Fibroblast of skin of right biceps (primary cell): ENCODE measurements around the gene CHSY1.

ENCODE experiments used
- DNase-seq: peaks from one replicate; pipeline ENCODE4 v3.0.0-alpha.2; 2013

The CHSY1 gene

DNA sequence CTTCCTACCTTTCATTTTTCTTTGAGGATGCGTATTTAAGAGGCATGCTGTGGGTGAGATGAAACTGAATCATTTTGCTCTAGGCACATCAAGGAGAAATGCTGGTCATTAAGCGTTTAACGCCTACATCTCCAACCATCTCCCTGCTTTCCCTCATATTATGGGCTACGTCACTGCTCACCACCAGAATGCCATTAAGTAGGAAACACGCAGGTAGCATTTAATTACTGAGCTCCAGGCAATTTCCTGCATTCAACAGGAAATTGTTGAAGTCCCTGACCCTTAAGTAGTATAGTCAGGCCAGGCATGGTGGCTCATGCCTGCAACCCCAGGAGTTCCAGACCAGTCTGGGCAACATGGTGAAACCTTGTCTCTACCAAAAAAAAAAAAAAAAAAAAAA is 66.1 kb downstream of the CHSY1 start:
- DNase-seq = no peak

DNA sequence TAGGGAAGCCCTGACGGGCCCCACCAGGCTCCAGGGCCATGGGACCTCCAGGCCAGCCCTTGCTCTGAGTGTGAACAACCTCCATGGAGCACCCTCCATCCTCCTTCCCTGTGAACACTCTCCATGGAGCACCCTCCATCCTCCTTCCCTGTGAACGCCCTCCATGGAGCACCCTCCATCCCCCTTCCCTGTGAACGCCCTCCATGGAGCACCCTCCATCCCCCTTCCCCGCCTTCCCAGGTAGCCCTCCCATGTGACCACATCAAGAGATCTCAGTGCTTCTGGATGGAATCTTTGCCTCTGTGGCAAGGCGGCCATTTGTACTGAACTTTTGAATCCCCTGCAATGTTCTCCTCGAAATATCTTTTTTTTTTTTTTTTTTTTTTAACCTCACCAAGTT is 66.5 kb downstream of the CHSY1 start:
- no peak for DNase-seq

DNA sequence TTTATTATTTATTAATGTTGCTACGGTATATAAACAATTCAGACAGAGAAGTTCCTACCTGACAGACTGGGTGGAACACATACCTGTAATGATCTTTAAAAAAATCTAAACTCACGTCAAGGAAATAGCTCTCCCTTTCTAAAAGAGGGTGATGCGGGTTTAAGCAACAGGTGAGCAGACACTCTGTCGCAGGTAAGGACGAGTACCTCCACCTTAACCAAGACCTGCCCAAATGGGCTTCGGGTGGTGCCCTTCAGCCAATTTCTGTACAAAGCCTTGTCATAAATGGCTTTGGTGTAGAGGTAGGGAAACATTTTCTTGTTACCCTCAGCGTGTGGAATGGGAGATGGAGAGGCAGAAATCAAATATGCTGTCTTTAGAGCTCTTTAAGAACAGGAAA is 67.0 kb downstream of the CHSY1 start:
- DNase-seq = no peak

DNA sequence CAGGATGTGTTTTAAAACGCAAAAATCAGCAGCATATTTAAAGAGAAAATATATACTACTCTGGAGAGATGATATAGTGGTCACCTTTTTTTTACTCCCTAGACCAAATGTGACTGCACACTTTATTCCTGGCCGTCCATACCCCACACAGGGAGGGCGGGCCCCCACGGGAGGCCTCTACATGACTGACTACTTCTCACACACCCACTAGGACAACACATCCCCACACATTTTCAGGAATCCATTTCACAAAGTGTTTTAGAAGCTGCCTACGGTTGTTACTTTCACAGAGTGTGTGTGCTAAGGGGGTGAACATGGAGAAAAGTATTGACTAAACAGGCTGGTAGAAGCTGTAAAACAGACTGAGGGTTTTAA is 67.9 kb downstream of the CHSY1 start:
- no peak for DNase-seq

DNA sequence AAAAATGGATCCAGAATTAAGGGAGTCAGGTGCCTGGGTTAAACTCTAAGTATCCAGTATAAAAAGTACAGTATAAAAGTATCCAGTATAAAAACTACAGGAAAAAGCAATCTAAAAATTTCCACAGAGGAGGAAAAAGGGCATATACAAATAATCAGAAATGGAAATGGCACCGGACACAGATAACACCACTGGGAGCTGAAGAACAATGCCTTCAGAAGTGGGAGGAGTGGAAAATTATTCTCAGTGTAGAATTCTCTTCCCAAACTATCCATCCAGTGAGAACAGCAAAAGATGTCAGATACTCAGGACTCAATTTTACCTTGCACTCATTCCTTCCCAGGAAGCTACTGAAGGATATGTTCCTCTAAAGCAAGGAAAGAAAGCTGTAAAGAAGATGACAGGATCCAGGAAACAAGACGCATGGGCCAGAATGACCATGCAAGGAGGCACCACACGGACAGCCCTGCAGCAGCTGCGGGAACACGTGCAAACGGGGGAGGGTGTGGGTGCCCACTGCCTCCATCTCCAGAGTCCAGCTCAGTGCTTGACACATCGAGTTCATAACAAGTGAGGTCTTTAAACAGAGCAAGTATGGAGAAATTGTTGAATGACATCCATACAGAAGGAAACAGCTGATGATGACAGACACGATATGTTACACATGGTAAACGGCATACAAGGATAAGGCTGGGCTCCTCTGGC is 68.5 kb downstream of the CHSY1 start:
- no peak for DNase-seq

DNA sequence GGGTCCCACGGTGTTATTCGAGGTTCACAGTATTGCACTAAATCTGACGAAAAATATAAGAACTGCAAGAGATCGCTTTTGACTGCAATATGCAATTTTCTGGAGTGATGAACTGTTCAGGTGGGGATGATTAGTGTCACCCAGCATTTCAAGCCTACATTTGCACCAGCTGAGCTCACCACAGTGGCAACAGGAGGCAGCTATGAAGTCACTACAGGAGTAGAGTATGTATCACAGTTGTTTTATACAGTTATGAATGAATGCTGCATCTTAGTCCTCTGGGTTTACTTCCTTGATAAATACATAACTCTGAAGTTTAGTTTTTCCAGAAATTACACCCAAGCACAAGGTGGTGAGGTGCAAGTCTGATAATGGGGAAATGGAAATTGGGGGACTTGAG is 69.6 kb downstream of the CHSY1 start:
- DNase-seq = no peak

DNA sequence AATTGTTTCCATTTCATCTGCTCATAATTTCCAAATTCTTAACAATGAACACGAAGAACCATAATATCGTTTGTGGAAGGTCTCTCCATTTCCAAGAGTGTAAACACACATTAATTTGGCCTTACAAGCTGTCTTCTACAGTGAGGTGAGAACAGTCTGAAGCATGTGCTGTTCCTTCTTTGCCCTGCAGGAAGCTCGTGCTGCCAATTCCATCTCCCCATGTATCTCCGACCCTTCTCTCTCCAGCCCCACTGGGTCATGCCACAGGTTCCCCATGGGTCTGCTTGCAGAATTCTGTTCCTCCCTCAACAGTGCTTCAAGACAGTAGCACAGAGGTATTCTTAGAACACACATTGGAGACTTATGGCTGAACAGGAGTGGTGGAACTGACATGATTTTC is 70.5 kb downstream of the CHSY1 start:
- DNase-seq = no peak

DNA sequence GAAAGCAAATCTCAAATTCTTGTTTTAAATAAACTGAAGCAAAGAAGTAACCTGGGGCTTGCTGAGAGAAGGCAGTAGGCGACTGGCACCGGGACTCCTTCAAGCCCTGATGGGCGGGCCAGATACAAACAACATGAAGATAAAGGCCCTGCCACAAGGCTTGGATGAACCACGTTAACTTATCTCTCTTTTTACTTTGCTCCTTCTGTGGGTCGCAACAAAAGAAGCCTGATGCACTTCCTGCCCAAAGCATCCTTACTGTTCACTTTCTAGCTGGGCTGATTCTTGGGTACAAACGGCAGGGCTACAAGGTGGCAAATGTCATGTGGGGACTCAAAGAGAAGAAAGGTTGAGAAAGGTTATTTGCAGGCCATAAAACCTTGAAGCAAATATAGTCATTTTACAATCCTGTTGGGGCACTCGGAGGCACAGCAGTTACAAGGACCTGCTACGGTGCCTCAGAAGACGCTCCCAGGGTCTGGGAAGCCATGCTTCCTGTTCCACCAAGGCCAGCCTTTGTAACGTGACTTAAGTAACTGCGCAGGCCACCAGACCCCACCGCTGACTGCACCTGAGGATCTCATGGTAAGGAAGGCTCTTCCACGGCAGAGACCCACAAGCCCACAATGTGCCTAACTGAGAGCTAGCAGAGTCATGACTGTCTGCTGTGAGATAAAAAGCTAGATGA is 71.1 kb downstream of the CHSY1 start:
- no peak for DNase-seq

DNA sequence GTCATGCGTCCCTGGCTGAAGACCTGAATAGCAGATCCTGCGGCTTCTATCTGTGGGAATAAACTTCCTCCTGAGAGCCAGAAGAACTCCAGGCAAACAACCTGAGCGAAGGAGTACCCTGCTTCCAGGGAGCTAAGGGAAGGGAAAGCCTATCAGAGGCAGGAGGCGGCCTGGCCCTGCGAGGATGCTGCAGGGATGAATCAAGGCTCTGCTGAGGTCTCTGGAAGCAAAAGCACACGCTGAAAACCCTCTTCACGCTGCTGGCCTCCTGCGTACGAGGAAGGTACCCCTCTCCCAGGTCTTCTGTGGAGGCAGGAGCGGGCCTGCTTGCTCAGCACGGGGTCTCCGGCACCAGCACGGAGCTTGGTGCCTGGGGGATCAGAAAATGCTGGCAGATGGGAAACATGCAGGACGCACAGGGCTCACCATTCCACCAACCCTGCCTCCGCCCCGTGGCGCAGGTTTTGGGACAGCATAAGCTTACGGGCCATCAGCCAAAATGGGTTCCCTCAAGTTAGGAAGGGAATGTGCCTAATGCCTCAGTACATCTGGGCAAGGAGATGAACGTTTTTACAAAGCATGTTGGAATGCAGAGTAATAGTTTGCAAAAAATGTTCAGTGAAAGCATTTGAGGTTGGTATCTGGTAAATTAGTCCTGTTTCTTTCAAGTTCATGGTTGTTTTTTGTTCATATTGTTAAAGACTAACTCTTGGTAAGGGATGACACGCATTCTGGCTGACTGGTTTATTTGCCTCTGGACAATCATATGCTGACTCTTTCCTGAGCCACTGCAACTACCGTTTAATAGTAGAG is 72.3 kb downstream of the CHSY1 start:
- peak; percentile 80 for DNase-seq

DNA sequence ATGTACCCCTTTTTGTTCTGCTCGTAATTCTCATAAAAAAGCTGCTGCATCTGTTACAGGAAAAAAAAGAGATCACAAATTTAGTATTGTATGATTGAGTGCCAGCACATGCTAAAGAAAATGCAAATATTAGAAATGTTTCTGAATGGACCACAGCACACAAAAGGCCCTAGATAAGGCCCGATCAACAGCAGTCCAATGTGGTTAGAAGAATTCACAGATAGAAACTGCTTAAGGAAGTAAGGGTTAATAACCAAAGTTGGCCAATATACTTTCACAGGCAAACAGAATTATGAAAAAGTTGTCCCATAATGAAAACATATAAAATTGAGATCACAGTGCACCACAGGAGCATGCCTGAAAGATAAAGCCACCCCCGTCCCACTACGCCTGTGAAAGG is 72.9 kb downstream of the CHSY1 start:
- no peak for DNase-seq

DNA sequence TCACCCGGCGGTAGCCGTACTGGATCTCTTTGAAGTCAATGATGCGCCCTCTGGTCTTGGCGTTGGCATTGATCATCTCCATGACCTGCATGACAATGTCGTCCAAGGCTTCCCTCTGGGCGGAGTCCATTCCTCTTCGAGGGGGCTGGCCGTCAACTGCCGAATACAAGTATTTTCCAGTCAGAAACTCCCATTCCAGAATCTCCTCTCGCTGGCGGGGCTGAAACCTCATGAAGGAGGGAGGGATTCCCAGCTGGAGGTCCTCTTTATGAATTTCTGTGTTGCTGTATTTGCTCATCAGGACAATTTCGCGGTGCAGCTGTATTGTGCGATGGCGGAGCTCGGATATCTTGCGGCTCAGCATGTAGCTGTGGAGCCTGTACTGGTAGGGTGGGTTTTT is 73.4 kb downstream of the CHSY1 start:
- no peak for DNase-seq

DNA sequence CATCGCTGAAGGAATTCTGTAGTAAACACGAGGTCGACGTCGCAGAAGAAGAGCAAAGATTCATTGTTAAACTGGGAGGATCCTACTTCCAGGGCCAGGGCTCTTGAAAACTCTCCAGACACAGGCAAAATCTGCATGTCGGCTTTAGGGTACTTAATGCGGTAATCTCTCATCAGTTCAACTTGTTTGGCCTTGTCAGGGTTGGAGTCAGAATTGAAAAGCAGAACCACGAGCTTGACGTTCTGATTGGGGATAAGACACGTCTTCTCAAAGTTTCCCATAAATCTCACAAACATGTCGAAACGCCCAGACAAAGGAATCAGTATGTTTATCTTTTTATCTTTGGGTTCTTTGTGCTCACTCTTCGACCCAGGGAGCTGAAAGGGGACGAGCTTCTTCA is 74.0 kb downstream of the CHSY1 start:
- no peak for DNase-seq

DNA sequence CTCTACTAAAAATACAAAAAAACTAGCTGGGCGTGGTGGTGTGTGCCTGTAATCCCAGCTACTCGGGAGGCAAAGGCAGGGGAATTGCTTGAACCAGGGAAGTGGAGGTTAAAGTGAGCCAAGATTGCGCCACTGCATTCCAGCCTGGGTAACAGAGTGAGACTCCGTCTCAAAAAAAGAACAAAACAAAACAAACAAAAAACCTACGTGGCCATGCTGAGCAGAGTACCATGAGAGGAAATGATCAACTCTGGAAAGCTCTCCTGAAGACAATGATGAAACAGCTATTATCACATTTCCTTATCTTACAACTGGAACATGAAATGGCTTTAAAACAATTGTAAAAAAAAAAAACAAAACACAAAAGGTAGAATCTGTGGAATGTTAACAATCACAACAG is 75.2 kb downstream of the CHSY1 start:
- no peak for DNase-seq

DNA sequence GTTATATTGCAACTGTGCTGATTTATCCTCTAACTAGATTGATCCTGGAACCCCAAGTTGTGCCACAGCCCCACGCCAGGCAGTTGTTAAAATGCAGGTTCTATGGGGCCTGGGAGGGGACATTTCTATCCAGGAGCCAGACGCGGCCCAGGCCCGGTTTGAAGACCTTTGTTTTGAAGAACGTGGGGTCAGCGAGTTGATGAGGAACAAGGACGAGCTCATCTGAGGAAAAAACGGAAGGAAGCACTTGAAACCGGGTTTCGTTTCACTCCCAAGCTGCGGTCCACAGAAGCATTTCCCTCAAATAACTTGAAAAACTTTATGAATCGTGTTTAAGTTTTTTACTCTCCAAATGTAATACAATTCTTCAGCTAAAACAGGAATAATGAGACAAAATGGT is 76.4 kb downstream of the CHSY1 start:
- no peak for DNase-seq

DNA sequence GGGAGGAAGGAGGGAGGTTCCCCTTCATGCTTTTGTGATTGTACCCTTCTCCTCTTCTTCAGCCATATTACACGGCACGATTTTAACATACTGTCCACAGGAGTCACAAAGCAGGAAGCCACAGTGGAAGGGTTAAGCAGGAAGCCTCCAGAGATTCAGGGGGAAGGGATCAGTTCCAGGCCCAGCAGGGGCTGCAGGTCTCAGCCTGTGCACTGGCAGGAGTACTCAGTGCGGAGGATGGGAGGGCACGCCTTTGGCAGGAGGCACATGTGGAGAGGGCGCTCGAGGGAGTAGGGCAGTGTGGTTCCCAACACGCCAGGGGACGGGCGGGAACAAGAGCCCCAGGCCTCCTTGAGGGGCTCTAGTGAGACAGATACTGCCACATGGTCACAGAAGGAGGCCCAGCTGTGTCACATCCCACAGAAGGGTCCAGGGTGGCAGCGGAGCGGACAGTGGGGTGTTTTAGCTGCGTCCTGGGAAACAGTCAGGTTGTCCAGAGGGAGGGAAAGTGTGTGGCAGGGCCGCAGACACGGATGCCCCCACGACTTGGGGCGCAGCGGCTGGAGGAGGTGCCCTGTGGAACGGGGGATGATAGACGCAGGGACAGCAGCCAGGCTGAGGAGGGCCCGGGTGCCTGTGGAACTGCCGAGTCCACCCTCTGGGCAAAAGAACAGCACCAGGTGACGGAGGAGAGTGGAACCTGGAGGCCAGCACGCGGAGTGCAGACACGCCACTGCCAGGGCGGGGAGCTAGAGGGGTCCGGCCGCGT is 77.5 kb downstream of the CHSY1 start:
- DNase-seq = no peak

DNA sequence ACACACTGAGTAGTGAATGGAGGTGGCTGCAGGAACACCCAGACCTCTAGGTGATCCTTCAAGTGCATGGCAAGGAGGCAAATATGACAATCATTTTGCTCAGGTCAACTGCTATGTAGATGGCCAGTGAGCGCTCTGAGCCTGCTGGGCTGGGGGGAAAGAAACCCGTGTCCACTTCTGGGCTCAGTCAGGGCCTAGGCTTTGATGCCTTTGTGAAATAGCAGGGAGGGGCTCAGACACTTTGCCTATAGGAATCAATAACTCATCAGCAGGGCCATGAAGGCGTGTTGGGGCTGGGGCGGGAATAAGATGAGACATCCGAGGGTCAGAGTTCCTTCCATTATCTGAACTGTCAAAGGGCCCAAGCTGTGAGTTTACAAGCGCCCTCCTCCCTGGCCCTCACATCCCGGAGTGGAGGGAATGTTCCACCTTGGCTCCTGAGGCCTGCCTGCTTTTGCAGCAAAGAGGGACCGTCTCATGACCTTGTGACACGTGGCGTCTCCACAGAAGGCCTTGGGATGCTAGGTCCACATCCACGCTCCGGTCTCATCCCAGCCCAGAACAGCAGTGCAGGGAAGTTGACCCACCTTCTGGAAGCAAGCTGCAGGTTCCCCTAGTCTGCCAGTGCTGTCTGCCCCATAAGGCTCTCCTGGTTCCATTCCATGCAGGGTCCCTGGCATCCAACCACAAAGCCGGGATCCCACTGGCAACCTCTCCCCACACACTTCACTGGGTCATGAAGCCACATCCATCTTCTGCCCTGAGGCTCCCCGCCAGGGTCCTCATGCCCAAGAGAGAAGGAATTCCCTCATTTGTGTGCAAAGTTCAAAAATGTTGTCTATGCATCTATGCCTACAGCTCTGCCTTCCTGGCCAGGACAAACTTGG is 78.4 kb downstream of the CHSY1 start:
- no peak for DNase-seq

DNA sequence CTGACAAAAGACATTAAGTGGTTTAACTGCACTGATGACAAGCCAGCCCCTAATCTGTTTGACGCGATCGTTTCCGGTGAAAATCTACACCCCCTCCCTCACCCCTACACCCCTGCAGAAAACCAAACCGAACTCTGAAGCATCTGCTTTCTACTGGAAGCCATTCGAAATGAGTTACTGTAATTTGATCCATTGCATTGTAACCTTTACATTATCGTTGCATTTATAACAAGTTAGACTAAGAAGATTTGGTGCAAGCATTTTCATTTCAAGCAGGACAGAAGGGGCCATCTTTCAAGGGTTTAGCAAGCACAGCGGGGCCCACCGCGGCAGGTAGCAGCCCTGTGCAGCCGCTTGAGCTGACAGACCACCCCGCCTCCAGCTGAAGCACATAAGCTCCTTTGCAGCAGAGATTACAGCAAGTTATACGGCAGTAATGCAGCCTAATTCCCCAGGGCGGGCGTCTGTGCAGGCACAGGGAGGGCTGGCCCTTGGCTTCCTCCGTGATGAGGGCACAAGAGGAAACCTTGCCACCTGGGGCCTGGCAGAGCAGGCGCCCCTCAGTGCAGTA is 79.3 kb downstream of the CHSY1 start:
- DNase-seq = peak; percentile 69

DNA sequence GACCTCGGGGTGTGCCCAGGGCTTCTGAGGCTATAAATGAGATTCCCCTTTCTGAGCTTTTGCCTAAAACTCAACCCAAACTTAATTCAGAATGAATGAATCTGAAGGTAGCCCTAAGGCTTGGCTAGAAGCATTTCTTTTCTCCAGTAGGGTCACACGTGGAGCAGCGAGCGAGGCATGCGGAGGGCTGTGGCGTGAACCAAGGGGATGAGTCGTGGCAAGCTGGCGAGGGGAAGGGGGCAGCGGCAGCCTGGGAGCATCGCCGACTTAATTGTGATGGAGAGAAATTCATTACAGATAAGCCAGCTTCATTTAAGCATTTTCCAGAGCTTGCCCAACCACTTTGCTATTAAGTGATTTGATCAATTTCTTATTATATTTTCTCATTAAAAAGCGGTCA is 79.9 kb downstream of the CHSY1 start:
- DNase-seq = no peak

DNA sequence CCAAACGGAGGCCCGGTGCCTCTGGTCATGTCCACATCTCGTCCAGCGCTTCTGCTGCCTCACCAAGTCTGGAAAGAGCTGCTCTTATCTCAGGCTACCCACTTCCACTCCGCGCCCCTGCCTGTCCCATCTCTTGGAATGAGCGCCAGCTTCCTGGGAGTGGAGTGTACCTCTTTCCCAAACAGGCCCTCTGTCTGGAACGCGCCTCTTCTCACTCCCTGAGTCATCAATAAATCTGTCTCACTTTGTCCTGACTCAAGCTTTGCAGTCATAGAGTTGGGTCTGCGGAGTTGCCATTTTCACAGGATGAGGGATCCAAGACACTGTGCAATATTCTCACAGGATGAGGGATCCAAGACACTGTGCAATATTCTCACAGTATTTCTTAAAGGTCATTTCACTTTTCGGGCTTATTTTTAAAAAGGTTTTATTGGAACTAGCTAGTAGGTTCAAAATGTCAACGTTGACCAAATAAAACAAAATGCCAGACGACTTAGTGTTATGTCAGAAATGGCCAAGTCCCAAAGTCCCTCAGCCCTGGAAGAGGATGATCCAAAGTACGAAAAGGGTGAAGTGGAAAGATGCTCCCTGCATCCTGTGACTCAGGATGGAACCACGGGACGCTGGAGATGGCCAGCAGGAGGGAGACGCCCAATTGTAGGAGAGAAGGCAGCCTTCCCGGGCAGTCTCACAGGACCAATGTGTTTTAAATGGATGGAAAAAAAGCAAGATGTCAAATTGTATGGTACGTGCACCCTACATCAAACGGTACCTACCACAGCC is 81.1 kb downstream of the CHSY1 start:
- peak; percentile 85 for DNase-seq

DNA sequence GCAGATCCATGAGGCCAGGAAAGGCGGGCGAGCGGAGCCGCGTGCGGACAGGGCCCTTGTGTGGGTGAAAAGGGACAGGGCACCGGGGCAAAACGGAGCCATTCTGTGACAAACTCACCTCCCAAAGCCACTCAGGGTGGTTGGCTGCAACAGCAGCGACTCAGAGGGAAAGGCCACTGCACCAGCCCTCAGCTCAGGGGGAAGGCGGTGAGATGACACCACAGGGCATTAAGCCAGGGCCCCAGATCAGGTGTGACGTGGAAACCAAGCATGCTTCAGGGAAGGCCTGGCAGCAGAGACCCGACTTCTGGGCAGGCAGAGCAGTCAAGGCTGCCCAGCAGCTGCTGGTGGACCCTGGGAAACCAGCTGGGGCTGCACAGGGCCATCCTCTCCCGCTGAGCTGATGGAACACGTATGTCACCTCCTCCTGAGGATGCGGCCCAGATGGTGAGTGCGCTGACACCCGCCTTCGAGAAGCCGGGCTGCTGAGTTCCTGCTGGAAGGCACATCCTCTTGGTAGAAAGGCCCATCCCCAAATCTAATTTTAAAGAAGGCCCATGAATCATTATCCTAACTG is 82.3 kb downstream of the CHSY1 start:
- peak; percentile 66 for DNase-seq
